Nephron (organoid): ENCODE results near the gene SLC50A1.
A peak's percentile ranks its signal among the peaks of the same experiment; 100 is the strongest.
"Not testable (repeated sequence)": the region's sequence is repeated elsewhere in the genome, so short reads cannot be mapped to it uniquely, and the experiment has no call there.

Experiments used
- H3K27ac Mint-ChIP-seq, 3 experiments: 2 replicates each; pipeline ENCODE4 v1.8.0; 2020; ENCODE audit warnings: mixed read lengths in 3 of 3, mild to moderate bottlenecking in 2 of 3, moderate library complexity in 1 of 3
- H3K27me3 Mint-ChIP-seq: 2 replicates; pipeline ENCODE4 v1.8.0; 2021; ENCODE audit warnings: low read depth, mild to moderate bottlenecking, moderate library complexity, mixed read lengths
- H3K36me3 Mint-ChIP-seq: 2 replicates; pipeline ENCODE4 v1.8.0; 2020; ENCODE audit warnings: low read depth, mixed read lengths
- H3K4me1 Mint-ChIP-seq: 2 replicates; pipeline ENCODE4 v1.8.0; 2020; ENCODE audit warnings: mixed read lengths
- H3K4me3 Mint-ChIP-seq, 3 experiments: 2 replicates each; pipeline ENCODE4 v1.8.0; 2020; ENCODE audit warnings: mild to moderate bottlenecking in 3 of 3, mixed read lengths in 3 of 3, moderate library complexity in 2 of 3
- H3K9me3 Mint-ChIP-seq: 2 replicates; pipeline ENCODE4 v1.8.0; 2020; ENCODE audit warnings: mixed read lengths
- TF ChIP-seq, protein P1 (sequence below), 3 experiments: fragments of 200-600 bp; sonication (generic); IDR thresholded peaks; one replicate each; pipeline ENCODE4 v1.5.0; 2021; ENCODE audit warnings: antibody characterized with exemption in 3 of 3; ENCODE audit not compliant: unreplicated experiment in 3 of 3

The SLC50A1 gene

DNA sequence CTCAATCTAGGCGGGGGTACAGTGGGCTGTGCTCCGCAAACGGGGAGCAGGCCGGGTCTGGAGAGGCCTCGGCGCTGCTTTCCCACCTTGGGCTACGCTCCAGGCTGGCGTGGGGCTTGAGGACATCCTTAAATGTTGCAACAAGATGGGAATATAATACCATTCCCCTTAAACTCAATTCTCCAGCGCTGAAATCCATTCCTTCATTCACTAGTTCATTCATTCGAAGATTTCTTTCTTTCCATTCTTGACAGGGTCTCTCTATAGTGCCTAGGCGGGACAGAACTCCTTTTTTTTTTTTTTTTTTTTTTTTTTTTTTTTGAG is 4.9 kb downstream of the SLC50A1 start:
- peaks cover 12% of the 10 kb centered on the region for H3K27me3 Mint-ChIP-seq
- TF ChIP-seq, protein P1, sequence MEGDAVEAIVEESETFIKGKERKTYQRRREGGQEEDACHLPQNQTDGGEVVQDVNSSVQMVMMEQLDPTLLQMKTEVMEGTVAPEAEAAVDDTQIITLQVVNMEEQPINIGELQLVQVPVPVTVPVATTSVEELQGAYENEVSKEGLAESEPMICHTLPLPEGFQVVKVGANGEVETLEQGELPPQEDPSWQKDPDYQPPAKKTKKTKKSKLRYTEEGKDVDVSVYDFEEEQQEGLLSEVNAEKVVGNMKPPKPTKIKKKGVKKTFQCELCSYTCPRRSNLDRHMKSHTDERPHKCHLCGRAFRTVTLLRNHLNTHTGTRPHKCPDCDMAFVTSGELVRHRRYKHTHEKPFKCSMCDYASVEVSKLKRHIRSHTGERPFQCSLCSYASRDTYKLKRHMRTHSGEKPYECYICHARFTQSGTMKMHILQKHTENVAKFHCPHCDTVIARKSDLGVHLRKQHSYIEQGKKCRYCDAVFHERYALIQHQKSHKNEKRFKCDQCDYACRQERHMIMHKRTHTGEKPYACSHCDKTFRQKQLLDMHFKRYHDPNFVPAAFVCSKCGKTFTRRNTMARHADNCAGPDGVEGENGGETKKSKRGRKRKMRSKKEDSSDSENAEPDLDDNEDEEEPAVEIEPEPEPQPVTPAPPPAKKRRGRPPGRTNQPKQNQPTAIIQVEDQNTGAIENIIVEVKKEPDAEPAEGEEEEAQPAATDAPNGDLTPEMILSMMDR (IDR thresholded peaks at IDR 0.05; ENCODE audit: unreplicated experiment in 3 of 3), result no peak
- peaks cover 24% of the 10 kb centered on the region for H3K4me1 Mint-ChIP-seq
- H3K36me3 Mint-ChIP-seq, result peaks cover 8% of the 10 kb centered on the region
- peak overlapping the region; percentile 75 to 90 (median 88) for H3K27ac Mint-ChIP-seq
- H3K4me3 Mint-ChIP-seq, result peak overlapping the region; percentile 93 to 96 (median 94)
- no peaks in the 10 kb centered on the region for H3K9me3 Mint-ChIP-seq

- Mint-ChIP-seq H3K27me3 (peaks cover 12% of the 10 kb centered on the region), H3K9me3 (no peaks in the 10 kb centered on the region), H3K4me3 (peak overlapping the region; percentile 65 to 83 (median 82)), H3K27ac (peak overlapping the region in 1 of 3 experiments; percentile 28), H3K4me1 (peaks cover 19% of the 10 kb centered on the region), H3K36me3 (peaks cover 8% of the 10 kb centered on the region)
- TF ChIP-seq, protein P1 (IDR thresholded peaks at IDR 0.05; ENCODE audit: unreplicated experiment in 3 of 3), result no peak
These were observed 6.1 kb downstream of the SLC50A1 start for GRCh38 chr1:155141749-155142148.

DNA sequence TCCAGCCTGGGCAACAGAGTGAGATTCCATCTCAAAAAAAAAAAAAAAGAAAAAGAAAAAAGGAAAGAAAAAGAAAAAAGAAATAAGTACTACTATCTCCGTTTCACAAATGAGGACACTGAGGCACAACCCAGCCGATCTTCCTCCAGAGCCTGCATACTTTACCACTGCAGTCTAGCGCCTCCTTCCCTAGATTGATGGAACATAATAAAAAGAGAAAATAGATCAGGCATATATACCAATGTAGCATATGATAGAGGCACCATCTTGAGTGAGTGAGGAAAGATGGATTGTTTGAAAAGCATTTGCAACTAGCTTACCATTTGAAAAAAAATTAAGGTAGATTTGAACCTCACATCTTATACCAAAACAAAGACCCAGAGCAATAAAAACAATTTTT is 9.8 kb downstream of the SLC50A1 start:
- TF ChIP-seq, protein P1 (IDR thresholded peaks at IDR 0.05; ENCODE audit: unreplicated experiment in 3 of 3), result no peak

GRCh38 chr1:155155996-155156643 is 20.5 kb downstream of the SLC50A1 start:
- H3K27me3 Mint-ChIP-seq, result peaks cover 14% of the 10 kb centered on the region
- H3K27ac Mint-ChIP-seq, H3K4me1 Mint-ChIP-seq, H3K4me3 Mint-ChIP-seq, H3K9me3 Mint-ChIP-seq, H3K36me3 Mint-ChIP-seq: not testable (repeated sequence)

More for the DNA sequence above, 9.8 kb downstream of the SLC50A1 start:
- Mint-ChIP-seq H3K4me1 (peaks cover 2% of the 10 kb centered on the region), H3K27me3 (peaks cover 12% of the 10 kb centered on the region), H3K36me3 (no peaks in the 10 kb centered on the region), H3K27ac (no peak overlapping the region), H3K4me3 (no peak overlapping the region), H3K9me3 (no peaks in the 10 kb centered on the region)

DNA sequence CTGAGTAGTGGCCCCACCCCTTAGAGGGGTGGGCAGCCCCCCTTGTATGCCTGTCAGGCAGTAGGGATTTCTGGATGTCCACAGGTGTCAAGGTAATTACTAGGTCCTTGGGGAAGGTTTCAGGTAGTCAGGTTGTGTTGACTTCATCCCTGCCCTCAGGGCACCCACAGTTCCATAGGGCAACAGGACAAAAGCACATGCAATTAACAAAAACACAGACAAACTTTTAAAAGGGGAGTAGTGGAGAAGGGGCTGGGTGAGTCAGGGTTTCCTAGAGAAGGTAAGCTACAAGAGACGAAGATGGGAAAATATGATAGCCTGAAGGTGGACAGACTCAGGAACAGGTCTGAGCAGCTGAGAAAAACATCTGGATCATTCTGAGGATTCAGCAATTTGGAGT is 23.3 kb downstream of the SLC50A1 start:
- TF ChIP-seq, protein P1 (IDR thresholded peaks at IDR 0.05; ENCODE audit: unreplicated experiment in 3 of 3), result no peak
- H3K27ac Mint-ChIP-seq, result no peak overlapping the region
- H3K9me3 Mint-ChIP-seq, result peaks cover 4% of the 10 kb centered on the region
- H3K36me3 Mint-ChIP-seq, result no peaks in the 10 kb centered on the region
- H3K4me1 Mint-ChIP-seq, result no peaks in the 10 kb centered on the region
- H3K27me3 Mint-ChIP-seq, result peaks cover 15% of the 10 kb centered on the region
- H3K4me3 Mint-ChIP-seq, result no peak overlapping the region

GRCh38 chr1:155160128-155160527 is 24.5 kb downstream of the SLC50A1 start:
- Mint-ChIP-seq H3K4me1 (no peaks in the 10 kb centered on the region), H3K27me3 (peaks cover 10% of the 10 kb centered on the region)

DNA sequence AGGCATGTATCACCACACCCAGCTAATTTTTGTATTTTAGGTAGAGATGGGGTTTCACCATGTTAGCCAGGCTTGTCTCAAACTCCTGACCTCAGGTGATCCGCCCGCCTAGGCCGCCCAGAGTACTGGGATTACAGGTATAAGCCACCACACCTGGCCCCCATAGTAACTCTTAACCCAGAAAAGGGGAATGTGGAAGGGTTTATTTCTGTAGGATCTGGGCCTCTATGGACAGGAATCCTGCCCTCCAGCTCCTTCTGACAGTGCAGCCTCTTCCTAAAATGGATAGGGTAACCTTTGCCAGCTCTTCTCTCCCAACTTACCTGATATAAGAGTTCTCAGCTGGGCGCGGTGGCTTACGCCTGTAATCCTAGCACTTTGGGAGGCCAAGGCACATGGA is 27.0 kb downstream of the SLC50A1 start:
- not testable (repeated sequence) for H3K27ac Mint-ChIP-seq, H3K9me3 Mint-ChIP-seq, H3K4me3 Mint-ChIP-seq, H3K27me3 Mint-ChIP-seq, H3K36me3 Mint-ChIP-seq
- H3K4me1 Mint-ChIP-seq, result peaks cover 13% of the 10 kb centered on the region

More at GRCh38 chr1:155160128-155160527, 24.5 kb downstream of the SLC50A1 start:
- TF ChIP-seq, protein P1 (IDR thresholded peaks at IDR 0.05; ENCODE audit: unreplicated experiment in 3 of 3), result no peak
- Mint-ChIP-seq H3K9me3 (peaks cover 4% of the 10 kb centered on the region), H3K27ac (no peak overlapping the region), H3K4me3 (no peak overlapping the region), H3K36me3 (no peaks in the 10 kb centered on the region)

GRCh38 chr1:155163785-155164184 is 28.1 kb downstream of the SLC50A1 start:
- not testable (repeated sequence) for H3K9me3 Mint-ChIP-seq, H3K27me3 Mint-ChIP-seq, H3K4me3 Mint-ChIP-seq, H3K27ac Mint-ChIP-seq, H3K36me3 Mint-ChIP-seq
- H3K4me1 Mint-ChIP-seq, result peaks cover 17% of the 10 kb centered on the region

- peaks cover 17% of the 10 kb centered on the region for H3K4me1 Mint-ChIP-seq
- not testable (repeated sequence) for H3K27me3 Mint-ChIP-seq, H3K9me3 Mint-ChIP-seq, H3K27ac Mint-ChIP-seq, H3K36me3 Mint-ChIP-seq, H3K4me3 Mint-ChIP-seq
These were observed 29.0 kb downstream of the SLC50A1 start for GRCh38 chr1:155164625-155165024.
